ENCODE results near the gene TIMP4. TPM values are rescaled to one million over a fixed set of nuclear protein-coding genes. Genes with fewer than 3 reads are reported as not detected.
A peak's percentile ranks its signal among the peaks of the same experiment; 100 is the strongest.

The TIMP4 gene
- polyA plus RNA-seq, 6 donors from 2014 or later: not detected

- DNase-seq (no peak), ATAC-seq (ENCODE audit: low read depth in 2 of 2) (no peak)
- peaks cover 17 to 37% (median 34%) of the 10 kb centered on the region in 3 donors for H3K4me1 Mint-ChIP-seq
- H3K4me3 Mint-ChIP-seq: no peak overlapping the region
- H3K27ac Mint-ChIP-seq: no peak overlapping the region
- peaks cover 0 to 18% (median 7%) of the 10 kb centered on the region in 3 donors for H3K27me3 Mint-ChIP-seq
- no peaks in the 10 kb centered on the region for H3K36me3 Mint-ChIP-seq
- H3K9me3 Mint-ChIP-seq: no peaks in the 10 kb centered on the region
These were observed 32.1 kb upstream of the TIMP4 start for GRCh38 chr3:12190832-12191231.

- peaks cover 0 to 18% (median 7%) of the 10 kb centered on the region in 3 donors for H3K27me3 Mint-ChIP-seq
- H3K36me3 Mint-ChIP-seq: no peaks in the 10 kb centered on the region
- no peak overlapping the region for H3K4me3 Mint-ChIP-seq
- peaks cover 17 to 37% (median 34%) of the 10 kb centered on the region in 3 donors for H3K4me1 Mint-ChIP-seq
- no peaks in the 10 kb centered on the region for H3K9me3 Mint-ChIP-seq
- DNase-seq (no peak), ATAC-seq (ENCODE audit: low read depth in 2 of 2) (no peak)
- no peak overlapping the region for H3K27ac Mint-ChIP-seq
These were observed 31.6 kb upstream of the TIMP4 start for GRCh38 chr3:12190221-12190807.

- peaks cover 12 to 34% (median 24%) of the 10 kb centered on the region in 3 donors for H3K4me1 Mint-ChIP-seq
- peak overlapping the region in 1 of 6 donors; percentile 16 for H3K27ac Mint-ChIP-seq
- ATAC-seq (ENCODE audit: low read depth in 2 of 2): no peak
These were observed 30.1 kb upstream of the TIMP4 start for GRCh38 chr3:12188681-12189287.

GRCh38 chr3:12188328-12188648 is 29.6 kb upstream of the TIMP4 start:
- H3K4me3 Mint-ChIP-seq: peak overlapping the region in 1 of 8 donors; percentile 59
- peaks cover 0 to 23% (median 7%) of the 10 kb centered on the region in 3 donors for H3K27me3 Mint-ChIP-seq
- ATAC-seq (ENCODE audit: low read depth in 2 of 2): no peak
- peak overlapping the region in 4 of 6 donors; percentile 29 to 86 (median 57) for H3K27ac Mint-ChIP-seq
- no peaks in the 10 kb centered on the region for H3K9me3 Mint-ChIP-seq
- no peak for DNase-seq
- H3K36me3 Mint-ChIP-seq: no peaks in the 10 kb centered on the region
- peaks cover 12 to 34% (median 23%) of the 10 kb centered on the region in 3 donors for H3K4me1 Mint-ChIP-seq

More at GRCh38 chr3:12188681-12189287, 30.1 kb upstream of the TIMP4 start:
- Mint-ChIP-seq H3K27me3 (peaks cover 0 to 23% (median 7%) of the 10 kb centered on the region in 3 donors), H3K36me3 (no peaks in the 10 kb centered on the region), H3K9me3 (no peaks in the 10 kb centered on the region), H3K4me3 (no peak overlapping the region)
- no peak for DNase-seq

GRCh38 chr3:12187448-12188327 is 29.0 kb upstream of the TIMP4 start:
- no peaks in the 10 kb centered on the region for H3K36me3 Mint-ChIP-seq
- H3K4me3 Mint-ChIP-seq: peak overlapping the region in 7 of 8 donors; percentile 20 to 89 (median 59)
- H3K27ac Mint-ChIP-seq: peak overlapping the region; percentile 11 to 96 (median 58)
- DNase-seq (peak; percentile 16), ATAC-seq (ENCODE audit: low read depth in 2 of 2) (peak; percentile 84 to 88)
- H3K9me3 Mint-ChIP-seq: no peaks in the 10 kb centered on the region
- H3K27me3 Mint-ChIP-seq: peaks cover 0 to 26% (median 7%) of the 10 kb centered on the region in 3 donors
- peaks cover 12 to 34% (median 23%) of the 10 kb centered on the region in 3 donors for H3K4me1 Mint-ChIP-seq

- H3K4me3 Mint-ChIP-seq: peak overlapping the region in 1 of 8 donors; percentile 89
- no peaks in the 10 kb centered on the region for H3K9me3 Mint-ChIP-seq
- H3K27ac Mint-ChIP-seq: peak overlapping the region in 2 of 6 donors; percentile 30 to 56
- H3K36me3 Mint-ChIP-seq: no peaks in the 10 kb centered on the region
- ATAC-seq (ENCODE audit: low read depth in 2 of 2): no peak
- H3K4me1 Mint-ChIP-seq: peaks cover 12 to 34% (median 17%) of the 10 kb centered on the region in 3 donors
- peaks cover 6 to 25% (median 7%) of the 10 kb centered on the region in 3 donors for H3K27me3 Mint-ChIP-seq
- no peak for DNase-seq
These were observed 28.0 kb upstream of the TIMP4 start for GRCh38 chr3:12186515-12187286.

GRCh38 chr3:12186046-12186445 is 27.3 kb upstream of the TIMP4 start:
- no peak for DNase-seq
- ATAC-seq (ENCODE audit: low read depth in 2 of 2): no peak
- H3K36me3 Mint-ChIP-seq: no peaks in the 10 kb centered on the region
- H3K9me3 Mint-ChIP-seq: no peaks in the 10 kb centered on the region
- H3K27ac Mint-ChIP-seq: peak overlapping the region in 1 of 6 donors; percentile 70
- H3K4me3 Mint-ChIP-seq: no peak overlapping the region
- peaks cover 12 to 34% (median 17%) of the 10 kb centered on the region in 3 donors for H3K4me1 Mint-ChIP-seq
- peaks cover 12 to 30% (median 13%) of the 10 kb centered on the region in 3 donors for H3K27me3 Mint-ChIP-seq

- H3K36me3 Mint-ChIP-seq: no peaks in the 10 kb centered on the region
- H3K27me3 Mint-ChIP-seq: peaks cover 9 to 24% (median 13%) of the 10 kb centered on the region in 3 donors
- H3K4me1 Mint-ChIP-seq: peaks cover 12 to 34% (median 17%) of the 10 kb centered on the region in 3 donors
- DNase-seq (no peak), ATAC-seq (ENCODE audit: low read depth in 2 of 2) (no peak)
- no peak overlapping the region for H3K27ac Mint-ChIP-seq
- no peak overlapping the region for H3K4me3 Mint-ChIP-seq
- no peaks in the 10 kb centered on the region for H3K9me3 Mint-ChIP-seq
These were observed 26.5 kb upstream of the TIMP4 start for GRCh38 chr3:12185172-12185710.

- Mint-ChIP-seq H3K4me1 (peaks cover 12 to 33% (median 17%) of the 10 kb centered on the region in 3 donors), H3K9me3 (no peaks in the 10 kb centered on the region), H3K27me3 (peaks cover 8 to 22% (median 13%) of the 10 kb centered on the region in 3 donors), H3K4me3 (no peak overlapping the region), H3K27ac (no peak overlapping the region), H3K36me3 (no peaks in the 10 kb centered on the region)
- DNase-seq: no peak
- no peak for ATAC-seq (ENCODE audit: low read depth in 2 of 2)
These were observed 25.8 kb upstream of the TIMP4 start for GRCh38 chr3:12184541-12184940.

GRCh38 chr3:12182687-12183441 is 24.2 kb upstream of the TIMP4 start:
- ATAC-seq (ENCODE audit: low read depth in 2 of 2) (no peak), DNase-seq (no peak)
- H3K27ac Mint-ChIP-seq: no peak overlapping the region
- H3K27me3 Mint-ChIP-seq: peaks cover 8 to 22% (median 13%) of the 10 kb centered on the region in 3 donors
- H3K9me3 Mint-ChIP-seq: no peaks in the 10 kb centered on the region
- no peaks in the 10 kb centered on the region for H3K36me3 Mint-ChIP-seq
- H3K4me3 Mint-ChIP-seq: no peak overlapping the region
- H3K4me1 Mint-ChIP-seq: peaks cover 6 to 18% (median 17%) of the 10 kb centered on the region in 3 donors

GRCh38 chr3:12181806-12182205 is 23.1 kb upstream of the TIMP4 start:
- H3K27me3 Mint-ChIP-seq: peaks cover 13 to 22% (median 14%) of the 10 kb centered on the region in 3 donors
- ATAC-seq (ENCODE audit: low read depth in 2 of 2): no peak
- H3K4me3 Mint-ChIP-seq: no peak overlapping the region
- no peaks in the 10 kb centered on the region for H3K36me3 Mint-ChIP-seq
- DNase-seq: no peak
- H3K27ac Mint-ChIP-seq: peak overlapping the region in 1 of 6 donors; percentile 16
- no peaks in the 10 kb centered on the region for H3K9me3 Mint-ChIP-seq
- peaks cover 0 to 7% (median 7%) of the 10 kb centered on the region in 3 donors for H3K4me1 Mint-ChIP-seq

- peaks cover 13 to 22% (median 14%) of the 10 kb centered on the region in 3 donors for H3K27me3 Mint-ChIP-seq
- peak overlapping the region in 1 of 6 donors; percentile 16 for H3K27ac Mint-ChIP-seq
- no peaks in the 10 kb centered on the region for H3K36me3 Mint-ChIP-seq
- H3K4me3 Mint-ChIP-seq: no peak overlapping the region
- peaks cover 0 to 5% (median 1%) of the 10 kb centered on the region in 3 donors for H3K4me1 Mint-ChIP-seq
- no peak for ATAC-seq (ENCODE audit: low read depth in 2 of 2)
- H3K9me3 Mint-ChIP-seq: no peaks in the 10 kb centered on the region
- DNase-seq: no peak
These were observed 22.6 kb upstream of the TIMP4 start for GRCh38 chr3:12181301-12181700.
